ENCODE measurements around the gene ZBED2. TPM values are rescaled to one million over a fixed set of nuclear protein-coding genes. Genes with fewer than 3 reads are reported as not detected.

ZBED2 gene
- total RNA-seq, 1 donor from 2014 or later = not detected

DNA sequence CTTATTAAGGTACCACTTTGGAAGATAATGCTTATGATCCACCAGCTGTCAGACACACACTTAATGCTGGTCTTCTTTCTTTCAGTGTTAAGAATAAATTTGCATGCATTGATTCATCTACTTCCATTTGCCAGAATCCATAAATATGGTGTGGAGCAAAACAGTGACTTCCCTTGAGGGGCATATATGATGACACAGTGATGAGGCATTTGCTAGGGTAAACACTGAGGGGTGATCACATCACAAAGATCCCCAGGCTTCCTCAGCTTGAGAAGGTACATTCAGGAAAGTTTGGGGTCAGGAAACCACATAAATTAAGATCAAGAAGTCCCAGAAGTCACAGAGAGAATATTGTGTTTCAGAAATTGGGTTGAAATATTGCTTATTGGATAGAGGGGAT, 9.9 kb upstream of the ZBED2 start:
- no peak overlapping the region for H3K4me3 Mint-ChIP-seq (ENCODE audit: unreplicated experiment)
- H3K4me1 Mint-ChIP-seq (ENCODE audit: low read depth, unreplicated experiment) = no peaks in the 10 kb centered on the region
- no peak for DNase-seq
- TF ChIP-seq CTCF (IDR thresholded peaks at IDR 0.05; ENCODE audit: partially characterized antibody, unreplicated experiment) = no peak
- H3K36me3 Mint-ChIP-seq (ENCODE audit: unreplicated experiment) = no peaks in the 10 kb centered on the region
- H3K27me3 Mint-ChIP-seq (ENCODE audit: unreplicated experiment) = no peaks in the 10 kb centered on the region
- H3K9me3 Mint-ChIP-seq (ENCODE audit: unreplicated experiment) = no peaks in the 10 kb centered on the region
- H3K27ac Mint-ChIP-seq (ENCODE audit: unreplicated experiment) = no peak overlapping the region

DNA sequence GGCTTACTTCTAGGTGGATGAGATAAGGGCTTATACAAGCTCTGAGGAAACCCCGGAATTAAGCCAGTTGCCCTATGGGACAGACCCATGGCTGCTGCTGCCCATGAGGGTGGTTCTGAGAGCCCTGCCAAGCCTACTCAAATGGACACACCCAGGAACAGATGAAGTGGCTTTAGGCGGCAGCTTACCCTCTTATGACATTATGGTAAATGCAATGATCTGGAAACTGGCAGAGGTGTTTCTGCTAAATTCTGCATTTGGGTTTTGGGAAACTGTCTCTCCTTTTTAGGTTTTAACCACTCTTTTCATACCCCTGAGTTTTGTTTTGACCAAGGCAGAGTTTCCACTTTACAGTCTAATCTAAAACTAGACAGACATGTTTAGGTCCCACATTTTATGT, 9.0 kb upstream of the ZBED2 start:
- no peak for DNase-seq
- no peak for TF ChIP-seq CTCF (IDR thresholded peaks at IDR 0.05; ENCODE audit: partially characterized antibody, unreplicated experiment)
- no peaks in the 10 kb centered on the region for H3K27me3 Mint-ChIP-seq (ENCODE audit: unreplicated experiment)
- no peaks in the 10 kb centered on the region for H3K4me1 Mint-ChIP-seq (ENCODE audit: low read depth, unreplicated experiment)
- no peak overlapping the region for H3K4me3 Mint-ChIP-seq (ENCODE audit: unreplicated experiment)
- H3K9me3 Mint-ChIP-seq (ENCODE audit: unreplicated experiment) = no peaks in the 10 kb centered on the region
- H3K36me3 Mint-ChIP-seq (ENCODE audit: unreplicated experiment) = no peaks in the 10 kb centered on the region
- no peak overlapping the region for H3K27ac Mint-ChIP-seq (ENCODE audit: unreplicated experiment)

GRCh38 chr3:111603679-111604078, 8.5 kb upstream of the ZBED2 start:
- TF ChIP-seq CTCF (IDR thresholded peaks at IDR 0.05; ENCODE audit: partially characterized antibody, unreplicated experiment) = no peak
- Mint-ChIP-seq H3K36me3 (ENCODE audit: unreplicated experiment) (no peaks in the 10 kb centered on the region), H3K9me3 (ENCODE audit: unreplicated experiment) (no peaks in the 10 kb centered on the region), H3K4me1 (ENCODE audit: low read depth, unreplicated experiment) (no peaks in the 10 kb centered on the region), H3K27ac (ENCODE audit: unreplicated experiment) (no peak overlapping the region), H3K4me3 (ENCODE audit: unreplicated experiment) (no peak overlapping the region), H3K27me3 (ENCODE audit: unreplicated experiment) (no peaks in the 10 kb centered on the region)
- no peak for DNase-seq

DNA sequence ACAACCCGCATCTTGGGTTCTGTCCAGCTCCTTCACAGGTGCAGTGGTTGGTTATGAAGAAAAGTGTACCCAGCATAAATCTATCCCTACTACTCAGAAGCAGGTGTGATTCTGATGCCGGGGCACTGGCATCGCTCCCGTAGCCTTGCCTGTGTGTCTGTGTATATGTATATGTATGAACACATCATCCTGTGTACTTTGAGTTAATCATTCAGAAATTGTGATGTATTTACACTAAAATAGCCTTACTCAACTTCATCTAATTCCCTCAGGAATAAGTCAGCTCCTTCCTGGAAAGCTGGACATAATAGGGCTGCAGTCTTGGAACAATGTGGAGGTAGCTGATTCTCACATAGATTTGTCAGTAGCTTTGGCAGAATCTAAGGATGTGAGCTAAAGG, 6.7 kb upstream of the ZBED2 start:
- H3K4me1 Mint-ChIP-seq (ENCODE audit: low read depth, unreplicated experiment) = no peaks in the 10 kb centered on the region
- no peaks in the 10 kb centered on the region for H3K9me3 Mint-ChIP-seq (ENCODE audit: unreplicated experiment)
- H3K27ac Mint-ChIP-seq (ENCODE audit: unreplicated experiment) = no peak overlapping the region
- no peak for TF ChIP-seq CTCF (IDR thresholded peaks at IDR 0.05; ENCODE audit: partially characterized antibody, unreplicated experiment)
- no peak overlapping the region for H3K4me3 Mint-ChIP-seq (ENCODE audit: unreplicated experiment)
- no peaks in the 10 kb centered on the region for H3K36me3 Mint-ChIP-seq (ENCODE audit: unreplicated experiment)
- no peaks in the 10 kb centered on the region for H3K27me3 Mint-ChIP-seq (ENCODE audit: unreplicated experiment)
- DNase-seq = no peak

- no peak for TF ChIP-seq CTCF (IDR thresholded peaks at IDR 0.05; ENCODE audit: partially characterized antibody, unreplicated experiment)
- Mint-ChIP-seq H3K9me3 (ENCODE audit: unreplicated experiment) (no peaks in the 10 kb centered on the region), H3K27ac (ENCODE audit: unreplicated experiment) (no peak overlapping the region), H3K4me1 (ENCODE audit: low read depth, unreplicated experiment) (no peaks in the 10 kb centered on the region), H3K4me3 (ENCODE audit: unreplicated experiment) (no peak overlapping the region), H3K36me3 (ENCODE audit: unreplicated experiment) (no peaks in the 10 kb centered on the region), H3K27me3 (ENCODE audit: unreplicated experiment) (no peaks in the 10 kb centered on the region)
- DNase-seq = no peak
These were observed 3.4 kb upstream of the ZBED2 start for GRCh38 chr3:111598552-111598951.
